GM23338 (cell line): ENCODE data around the gene PLXND1. TPM values are rescaled to one million over a fixed set of nuclear protein-coding genes. Genes with fewer than 3 reads are reported as not detected.

Experiments used
- ATAC-seq: fragments of 200-7000 bp; cut with Tn5 transposase; 3 replicates; pipeline ENCODE4 v1.9.1; 2020
- DNase-seq: peaks from one replicate; pipeline ENCODE4 v3.0.0-alpha.2; 2015; ENCODE audit warnings: low spot score
- H2AFZ ChIP-seq: fragments of 200-600 bp; sonication (generic); 2 replicates; pipeline ENCODE4 v1.8.0; 2016; ENCODE audit warnings: antibody characterized with exemption, mild to moderate bottlenecking, moderate library complexity
- H3F3A ChIP-seq: fragments of 200-600 bp; sonication (generic); replicated peaks from 2 replicates; pipeline ENCODE4 v1.8.0; 2017; ENCODE audit warnings: antibody characterized with exemption, mixed run types, low read depth
- H3K27ac ChIP-seq: fragments of 200-600 bp; sonication (generic); 2 replicates; pipeline ENCODE4 v1.6.1; 2016; ENCODE audit warnings: low read depth
- H3K27me3 ChIP-seq: fragments of 200-600 bp; sonication (generic); 2 replicates; pipeline ENCODE4 v1.8.0; 2016; ENCODE audit warnings: mild to moderate bottlenecking, mixed run types, moderate library complexity; ENCODE audit not compliant: insufficient read depth
- H3K36me3 ChIP-seq: fragments of 200-600 bp; sonication (generic); 2 replicates; pipeline ENCODE4 v1.8.0; 2016; ENCODE audit warnings: mild to moderate bottlenecking; ENCODE audit not compliant: insufficient read depth
- H3K4me1 ChIP-seq: fragments of 200-600 bp; sonication (generic); 2 replicates; pipeline ENCODE4 v1.8.0; 2016; ENCODE audit warnings: mild to moderate bottlenecking, moderate library complexity; ENCODE audit not compliant: insufficient read depth
- H3K4me2 ChIP-seq: fragments of 200-600 bp; sonication (generic); 2 replicates; pipeline ENCODE4 v1.7.1; 2017; ENCODE audit warnings: mixed run types
- H3K4me3 ChIP-seq: fragments of 200-600 bp; sonication (generic); 2 replicates; pipeline ENCODE4 v1.6.1; 2016; ENCODE audit warnings: mixed run types
- H3K79me2 ChIP-seq: fragments of 200-600 bp; sonication (generic); replicated peaks from 2 replicates; pipeline ENCODE4 v1.8.0; 2017; ENCODE audit warnings: mild to moderate bottlenecking; ENCODE audit not compliant: insufficient read depth
- H3K9me2 ChIP-seq: fragments of 200-600 bp; sonication (generic); 2 replicates; pipeline ENCODE4 v1.8.0; 2017; ENCODE audit not compliant: insufficient read depth
- H4K20me1 ChIP-seq: fragments of 200-600 bp; sonication (generic); replicated peaks from 2 replicates; pipeline ENCODE4 v1.8.0; 2017; ENCODE audit warnings: mild to moderate bottlenecking; ENCODE audit not compliant: insufficient read depth
- H3K27ac Mint-ChIP-seq: 2 replicates; pipeline ENCODE4 v1.8.0; 2020; ENCODE audit warnings: inconsistent platforms, mild to moderate bottlenecking, moderate library complexity, mixed read lengths
- H3K27me3 Mint-ChIP-seq: 3 replicates; pipeline ENCODE4 v1.8.0; 2022; ENCODE audit warnings: low read depth, mild to moderate bottlenecking, moderate library complexity, mixed read lengths, inconsistent platforms; ENCODE audit not compliant: insufficient read depth, poor library complexity
- H3K36me3 Mint-ChIP-seq: 3 replicates; pipeline ENCODE4 v1.8.0; 2021; ENCODE audit warnings: low read depth, mild to moderate bottlenecking, inconsistent platforms, moderate library complexity, mixed read lengths
- H3K4me1 Mint-ChIP-seq: 3 replicates; pipeline ENCODE4 v1.8.0; 2020; ENCODE audit warnings: mild to moderate bottlenecking, inconsistent platforms, mixed read lengths
- H3K4me3 Mint-ChIP-seq: 3 replicates; pipeline ENCODE4 v1.8.0; 2021; ENCODE audit warnings: moderate library complexity, mild to moderate bottlenecking, inconsistent platforms, mixed read lengths
- H3K9me3 Mint-ChIP-seq: 3 replicates; pipeline ENCODE4 v1.8.0; 2020; ENCODE audit warnings: moderate library complexity, mild to moderate bottlenecking, inconsistent platforms, mixed read lengths
- CREB1 ChIP-seq: fragments of 250-450 bp; sonication (Bioruptor Pico); IDR thresholded peaks from 2 replicates; pipeline ENCODE4 v1.5.0; 2020; ENCODE audit warnings: low read depth, mild to moderate bottlenecking, moderate library complexity
- CTCF ChIP-seq, 2 experiments: fragments of 200-600 bp in 1 of 2; sonication (generic) in 1 of 2; conservative IDR thresholded peaks; 2 replicates each; pipeline versions ENCODE4 v1.5.1 to v1.6.1; 2016 to 2017; ENCODE audit warnings: antibody characterized with exemption in 2 of 2, low read depth in 2 of 2, mild to moderate bottlenecking in 2 of 2, moderate library complexity in 1 of 2
- EZH2 ChIP-seq: fragments of 200-600 bp; sonication (generic); IDR thresholded peaks from one replicate; pipeline ENCODE4 v1.8.0; 2017; ENCODE audit warnings: antibody characterized with exemption, mild to moderate bottlenecking, low read depth; ENCODE audit not compliant: unreplicated experiment
- EZH2phosphoT487 ChIP-seq: fragments of 200-600 bp; sonication (generic); IDR thresholded peaks from one replicate; pipeline ENCODE4 v1.8.1; 2018; ENCODE audit warnings: antibody characterized with exemption; ENCODE audit not compliant: unreplicated experiment
- JUNB ChIP-seq: IDR thresholded peaks from one replicate; pipeline ENCODE4 v1.6.1; 2016; ENCODE audit warnings: antibody characterized with exemption; ENCODE audit not compliant: unreplicated experiment
- NANOG ChIP-seq: IDR thresholded peaks from 2 replicates; pipeline ENCODE4 v1.6.1; 2016; ENCODE audit warnings: antibody characterized with exemption, borderline replicate concordance
- POLR2AphosphoS5 ChIP-seq: IDR thresholded peaks from 2 replicates; pipeline ENCODE4 v1.6.1; 2016; ENCODE audit warnings: antibody characterized with exemption, low read depth
- STAT1 ChIP-seq: IDR thresholded peaks from one replicate; pipeline ENCODE4 v1.6.1; 2016; ENCODE audit warnings: antibody characterized with exemption; ENCODE audit not compliant: unreplicated experiment
- ZNF114 ChIP-seq: fragments of 250-450 bp; sonication (Bioruptor Pico); IDR thresholded peaks from 2 replicates; pipeline ENCODE4 v1.5.0; 2020; ENCODE audit warnings: mild to moderate bottlenecking, moderate library complexity
- ZNF331 ChIP-seq: fragments of 250-450 bp; sonication (Bioruptor Pico); IDR thresholded peaks from 2 replicates; pipeline ENCODE4 v1.5.0; 2020; ENCODE audit warnings: low read depth, mild to moderate bottlenecking, moderate library complexity
- ZNF462 ChIP-seq: fragments of 250-450 bp; sonication (Bioruptor Pico); IDR thresholded peaks from 2 replicates; pipeline ENCODE4 v1.5.0; 2020; ENCODE audit warnings: mild to moderate bottlenecking, moderate library complexity
- polyA plus RNA-seq: library from polyadenylated mRNA; unstranded; fragments of >200 nt; fragmentation: Nextera tagmentation; extraction: Ambion mirVana; gene quantifications from 2 replicates; pipeline ENCODE4 v1.2.1, GENCODE V29; 2016
- total RNA-seq: library from RNA; depleted of rRNA; stranded (reverse); fragments of >200 nt; shearing (Covaris generic); gene quantifications from 2 replicates; pipeline ENCODE4 v1.2.3, GENCODE V29; 2014
- TF ChIP-seq, protein P1 (sequence below): IDR thresholded peaks from 2 replicates; pipeline ENCODE4 v1.6.1; 2016; ENCODE audit warnings: antibody characterized with exemption
- TF ChIP-seq, protein P2 (sequence below): IDR thresholded peaks from one replicate; pipeline ENCODE4 v1.6.1; 2018; ENCODE audit warnings: antibody characterized with exemption; ENCODE audit not compliant: unreplicated experiment

Gene PLXND1
- total and polyA plus RNA-seq, 2 experiments from 2014 or later, result 13.3 to 60.4 TPM

GRCh38 chr3:129623447-129624118, 17.1 kb upstream of the PLXND1 start:
- TF ChIP-seq POLR2AphosphoS5, result no peak
- TF ChIP-seq STAT1, result no peak
- no peak for TF ChIP-seq NANOG
- no peak for TF ChIP-seq CREB1 (CRISPR knock-in tag)
- TF ChIP-seq ZNF114, result no peak
- TF ChIP-seq ZNF462 (CRISPR knock-in tag), result no peak
- no peak for TF ChIP-seq CTCF (conservative IDR thresholded peaks at IDR 0.05; ENCODE audit: low read depth in 2 of 2)
- TF ChIP-seq, protein P1, sequence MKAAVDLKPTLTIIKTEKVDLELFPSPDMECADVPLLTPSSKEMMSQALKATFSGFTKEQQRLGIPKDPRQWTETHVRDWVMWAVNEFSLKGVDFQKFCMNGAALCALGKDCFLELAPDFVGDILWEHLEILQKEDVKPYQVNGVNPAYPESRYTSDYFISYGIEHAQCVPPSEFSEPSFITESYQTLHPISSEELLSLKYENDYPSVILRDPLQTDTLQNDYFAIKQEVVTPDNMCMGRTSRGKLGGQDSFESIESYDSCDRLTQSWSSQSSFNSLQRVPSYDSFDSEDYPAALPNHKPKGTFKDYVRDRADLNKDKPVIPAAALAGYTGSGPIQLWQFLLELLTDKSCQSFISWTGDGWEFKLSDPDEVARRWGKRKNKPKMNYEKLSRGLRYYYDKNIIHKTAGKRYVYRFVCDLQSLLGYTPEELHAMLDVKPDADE, result no peak
- TF ChIP-seq EZH2phosphoT487, result no peak
- TF ChIP-seq, protein P2, sequence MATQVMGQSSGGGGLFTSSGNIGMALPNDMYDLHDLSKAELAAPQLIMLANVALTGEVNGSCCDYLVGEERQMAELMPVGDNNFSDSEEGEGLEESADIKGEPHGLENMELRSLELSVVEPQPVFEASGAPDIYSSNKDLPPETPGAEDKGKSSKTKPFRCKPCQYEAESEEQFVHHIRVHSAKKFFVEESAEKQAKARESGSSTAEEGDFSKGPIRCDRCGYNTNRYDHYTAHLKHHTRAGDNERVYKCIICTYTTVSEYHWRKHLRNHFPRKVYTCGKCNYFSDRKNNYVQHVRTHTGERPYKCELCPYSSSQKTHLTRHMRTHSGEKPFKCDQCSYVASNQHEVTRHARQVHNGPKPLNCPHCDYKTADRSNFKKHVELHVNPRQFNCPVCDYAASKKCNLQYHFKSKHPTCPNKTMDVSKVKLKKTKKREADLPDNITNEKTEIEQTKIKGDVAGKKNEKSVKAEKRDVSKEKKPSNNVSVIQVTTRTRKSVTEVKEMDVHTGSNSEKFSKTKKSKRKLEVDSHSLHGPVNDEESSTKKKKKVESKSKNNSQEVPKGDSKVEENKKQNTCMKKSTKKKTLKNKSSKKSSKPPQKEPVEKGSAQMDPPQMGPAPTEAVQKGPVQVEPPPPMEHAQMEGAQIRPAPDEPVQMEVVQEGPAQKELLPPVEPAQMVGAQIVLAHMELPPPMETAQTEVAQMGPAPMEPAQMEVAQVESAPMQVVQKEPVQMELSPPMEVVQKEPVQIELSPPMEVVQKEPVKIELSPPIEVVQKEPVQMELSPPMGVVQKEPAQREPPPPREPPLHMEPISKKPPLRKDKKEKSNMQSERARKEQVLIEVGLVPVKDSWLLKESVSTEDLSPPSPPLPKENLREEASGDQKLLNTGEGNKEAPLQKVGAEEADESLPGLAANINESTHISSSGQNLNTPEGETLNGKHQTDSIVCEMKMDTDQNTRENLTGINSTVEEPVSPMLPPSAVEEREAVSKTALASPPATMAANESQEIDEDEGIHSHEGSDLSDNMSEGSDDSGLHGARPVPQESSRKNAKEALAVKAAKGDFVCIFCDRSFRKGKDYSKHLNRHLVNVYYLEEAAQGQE, result no peak
- no peak for TF ChIP-seq JUNB
- TF ChIP-seq EZH2, result no peak
- no peak for TF ChIP-seq ZNF331
- Histone ChIP-seq H3K9me2 (no peaks in the 10 kb centered on the region), H3K4me3 (no peak overlapping the region), H3K27me3 (no peaks in the 10 kb centered on the region), H3K4me1 (peaks cover 13% of the 10 kb centered on the region), H3K4me2 (no peak overlapping the region), H3K79me2 (no peaks in the 10 kb centered on the region), H3K36me3 (no peaks in the 10 kb centered on the region), H4K20me1 (no peaks in the 10 kb centered on the region), H3K27ac (no peak overlapping the region), H3F3A (peaks cover 3% of the 10 kb centered on the region; the same call in 1 of the 2 replicates), H2AFZ (no peak overlapping the region)
- no peak overlapping the region for H3K27ac Mint-ChIP-seq
- H3K36me3 Mint-ChIP-seq, result no peaks in the 10 kb centered on the region
- H3K4me3 Mint-ChIP-seq, result no peak overlapping the region
- no peak for ATAC-seq
- peaks cover 34% of the 10 kb centered on the region for H3K4me1 Mint-ChIP-seq
- H3K9me3 Mint-ChIP-seq, result no peaks in the 10 kb centered on the region; the same call in 2 of the 3 replicates
- DNase-seq, result no peak
- peaks cover 16% of the 10 kb centered on the region for H3K27me3 Mint-ChIP-seq
